B cell (primary cell): ENCODE measurements around the gene CALML6. TPM values are rescaled to one million over a fixed set of nuclear protein-coding genes. Genes with fewer than 3 reads are reported as not detected.
A peak's percentile ranks its signal among the peaks of the same experiment; 100 is the strongest.

Experiments used
- ATAC-seq: fragments of 200-7000 bp; cut with Tn5 transposase; one replicate; pipeline ENCODE4 v1.10.0; 2021; ENCODE audit warnings: low read depth, mild to moderate bottlenecking, moderate number of reproducible peaks, moderate library complexity
- CTCF ChIA-PET: fragments of 350-600 bp; sonication (Branson Sonifier 250); formaldehyde crosslinking; loops from one replicate; lab custom pipeline; 2021; ENCODE audit warnings: antibody characterized with exemption, inconsistent platforms; lab: Charles Lee
- POLR2A ChIA-PET: fragments of 350-600 bp; sonication (Branson Sonifier 250); formaldehyde crosslinking; loops from one replicate; lab custom pipeline; 2021; ENCODE audit warnings: antibody characterized with exemption; lab: Charles Lee
- DNase-seq: peaks from one replicate; pipeline ENCODE4 v3.0.0; 2013
- H2AFZ ChIP-seq: 2 replicates; pipeline ENCODE4 v1.6.1; 2012; ENCODE audit warnings: mild to moderate bottlenecking, low read depth, low read length; ENCODE audit not compliant: insufficient read depth, poor library complexity, severe bottlenecking
- H3K27ac ChIP-seq, 2 donors: 1 replicate in 1 of 2; 2 replicates in 1 of 2; pipeline ENCODE4 v1.5.1; 2012 to 2013; ENCODE audit warnings: low read length in 2 of 2, mild to moderate bottlenecking in 2 of 2, moderate library complexity in 1 of 2
- H3K27me3 ChIP-seq, 4 experiments: fragments of 200-600 bp in 1 of 4; sonication (generic) in 1 of 4; replicated peaks in 1 of 4; 1 replicate in 2 of 4; 2 replicates in 2 of 4; pipeline versions ENCODE4 v1.6.1 to v1.7.0; 2013 to 2016; ENCODE audit warnings: low read length in 3 of 4, mild to moderate bottlenecking in 2 of 4, mixed read lengths in 1 of 4, moderate library complexity in 1 of 4; ENCODE audit not compliant: insufficient read depth in 4 of 4, control insufficient read depth in 3 of 4; ENCODE audit errors: control extremely low read depth in 1 of 4
- H3K36me3 ChIP-seq, 2 experiments: replicated peaks in 1 of 2; 1 replicate in 1 of 2; 2 replicates in 1 of 2; pipeline versions ENCODE4 v1.6.1 to v1.7.1; 2013; ENCODE audit warnings: low read length in 1 of 2; ENCODE audit not compliant: insufficient read depth in 2 of 2, control insufficient read depth in 1 of 2; ENCODE audit errors: control extremely low read depth in 1 of 2, extremely low read depth in 1 of 2
- H3K4me1 ChIP-seq, 2 donors: fragments of 200-600 bp in 1 of 2; sonication (generic) in 1 of 2; 1 replicate in 1 of 2; 2 replicates in 1 of 2; pipeline versions ENCODE4 v1.5.1 to v1.6.1; 2013 to 2017; ENCODE audit warnings: low read length in 2 of 2; ENCODE audit not compliant: control insufficient read depth in 2 of 2, insufficient read depth in 2 of 2
- H3K4me2 ChIP-seq: replicated peaks from 2 replicates; pipeline ENCODE3; 2012; ENCODE audit warnings: mild to moderate bottlenecking, low read depth, low read length; ENCODE audit not compliant: poor library complexity, severe bottlenecking
- H3K4me3 ChIP-seq, 5 experiments: fragments of 200-600 bp in 1 of 5; sonication (generic) in 1 of 5; 1 replicate in 3 of 5; 2 replicates in 2 of 5; pipeline versions ENCODE4 v1.5.1 to v1.7.0; 2011 to 2016; ENCODE audit warnings: low read length in 4 of 5, mild to moderate bottlenecking in 4 of 5, low read depth in 2 of 5, control low read depth in 1 of 5, moderate library complexity in 1 of 5; ENCODE audit not compliant: insufficient read depth in 1 of 5; ENCODE audit errors: control extremely low read depth in 1 of 5, extremely low read depth in 1 of 5
- H3K79me2 ChIP-seq: fragments of 200-600 bp; sonication (generic); one replicate; pipeline ENCODE4 v1.6.0; 2016; ENCODE audit warnings: low read length; ENCODE audit not compliant: control insufficient read depth, insufficient read depth
- H3K9ac ChIP-seq: fragments of 200-600 bp; sonication (generic); 2 replicates; pipeline ENCODE4 v1.6.1; 2017; ENCODE audit warnings: mild to moderate bottlenecking, low read length, moderate library complexity
- H3K9me3 ChIP-seq, 3 donors: one replicate each; pipeline versions ENCODE4 v1.6.1 to v1.7.1; 2013; ENCODE audit warnings: low read length in 2 of 3; ENCODE audit not compliant: control insufficient read depth in 2 of 3, insufficient read depth in 1 of 3; ENCODE audit errors: control extremely low read depth in 1 of 3
- H4K20me1 ChIP-seq: 2 replicates; pipeline ENCODE4 v1.6.0; 2012; ENCODE audit warnings: mild to moderate bottlenecking, low read length; ENCODE audit not compliant: insufficient read depth, control insufficient read depth, poor library complexity, severe bottlenecking
- H3K27ac Mint-ChIP-seq: one replicate; pipeline ENCODE4 v1.8.0; 2021; ENCODE audit warnings: mixed read lengths
- H3K27me3 Mint-ChIP-seq: one replicate; pipeline ENCODE4 v1.8.0; 2021; ENCODE audit warnings: mixed read lengths
- H3K4me1 Mint-ChIP-seq: one replicate; pipeline ENCODE4 v1.8.0; 2021; ENCODE audit warnings: mixed read lengths
- H3K4me3 Mint-ChIP-seq: one replicate; pipeline ENCODE4 v1.8.0; 2021; ENCODE audit warnings: mixed read lengths
- H3K9me3 Mint-ChIP-seq: one replicate; pipeline ENCODE4 v1.8.0; 2022; ENCODE audit warnings: mixed read lengths; ENCODE audit not compliant: insufficient read depth
- EZH2 ChIP-seq: IDR thresholded peaks from 2 replicates; pipeline ENCODE4 v1.6.1; 2012; ENCODE audit warnings: borderline replicate concordance, low read depth, mild to moderate bottlenecking, moderate library complexity, low read length; ENCODE audit not compliant: insufficient read depth, poor library complexity, severe bottlenecking
- WGBS: methylation state at CpG from one replicate; pipeline ENCODE4 v1.1.5; 2013; ENCODE audit warnings: missing lambda C conversion rate; ENCODE audit not compliant: insufficient coverage; 5-methylcytosine and 5-hydroxymethylcytosine counted together
- intact Hi-C: fragments of 100-400 bp; cut with micrococcal nuclease; formaldehyde crosslinking; loops from one replicate; pipeline ENCODE4 v1.10.0; 2022
- polyA plus RNA-seq: library from polyadenylated mRNA; depleted of rRNA; stranded (reverse); fragments of >200 nt; gene quantifications from 2 replicates; pipeline ENCODE4 v1.2.3, GENCODE V29; 2012
- total RNA-seq, 2 donors: library from RNA; stranded (reverse); fragments of 120-200 nt in 1 of 2; gene quantifications; 1 replicate in 1 of 2; 2 replicates in 1 of 2; pipeline versions ENCODE4 v1.2.3 to v1.2.4, GENCODE V29; 2013 to 2022
- TF ChIP-seq, protein P1 (sequence below): fragments of 200-600 bp; IDR thresholded peaks from one replicate; pipeline ENCODE4 v1.8.0; 2022; ENCODE audit warnings: antibody characterized with exemption, mild to moderate bottlenecking

The CALML6 gene
- total and polyA plus RNA-seq, 2 donors (not counting 1 experiment from before 2014, with no cell fraction given): 0.64 to 2.0 TPM

DNA sequence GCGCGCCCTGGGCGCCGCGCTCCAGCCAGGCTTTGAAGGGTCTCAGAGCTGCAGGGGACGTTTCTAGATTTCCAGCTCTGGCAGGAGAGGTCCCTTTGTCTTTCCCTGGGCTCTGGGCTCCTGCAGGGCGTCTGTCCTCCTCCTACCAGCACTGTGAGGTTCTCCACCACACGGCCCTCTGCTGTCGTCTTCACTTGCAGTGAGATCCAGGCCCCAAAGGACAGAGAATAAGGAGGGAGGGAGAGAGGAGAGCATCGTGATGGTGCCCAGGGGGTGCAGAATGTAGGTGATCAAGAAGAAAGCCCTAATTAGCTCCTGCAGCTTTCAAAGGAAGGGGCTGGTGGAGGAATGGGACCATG is 20.0 kb upstream of the CALML6 start:
- POLR2A ChIA-PET: interaction anchor here (0.6 to 1.3 kb wide), 4 partner anchors 14 to 281 kb away, joined by 3 to 6 read pairs (median 4); no protein-coding TSS in a partner anchor
- no peaks in the 10 kb centered on the region for H3K36me3 ChIP-seq

More for the DNA sequence above, 20.0 kb upstream of the CALML6 start:
- Histone ChIP-seq H3K79me2 (peaks cover 9% of the 10 kb centered on the region), H3K4me3 (no peak overlapping the region), H3K4me1 (peaks cover 34 to 61% of the 10 kb centered on the region in 2 donors), H3K27me3 (no peaks in the 10 kb centered on the region), H3K9me3 (no peaks in the 10 kb centered on the region), H3K4me2 (peak overlapping the region; percentile 51), H3K27ac (no peak overlapping the region), H3K9ac (no peak overlapping the region), H2AFZ (no peak overlapping the region), H4K20me1 (peaks cover under 1% of the 10 kb centered on the region)
- no peaks in the 10 kb centered on the region for H3K27me3 Mint-ChIP-seq
- no peak for TF ChIP-seq EZH2
- TF ChIP-seq, protein P1, sequence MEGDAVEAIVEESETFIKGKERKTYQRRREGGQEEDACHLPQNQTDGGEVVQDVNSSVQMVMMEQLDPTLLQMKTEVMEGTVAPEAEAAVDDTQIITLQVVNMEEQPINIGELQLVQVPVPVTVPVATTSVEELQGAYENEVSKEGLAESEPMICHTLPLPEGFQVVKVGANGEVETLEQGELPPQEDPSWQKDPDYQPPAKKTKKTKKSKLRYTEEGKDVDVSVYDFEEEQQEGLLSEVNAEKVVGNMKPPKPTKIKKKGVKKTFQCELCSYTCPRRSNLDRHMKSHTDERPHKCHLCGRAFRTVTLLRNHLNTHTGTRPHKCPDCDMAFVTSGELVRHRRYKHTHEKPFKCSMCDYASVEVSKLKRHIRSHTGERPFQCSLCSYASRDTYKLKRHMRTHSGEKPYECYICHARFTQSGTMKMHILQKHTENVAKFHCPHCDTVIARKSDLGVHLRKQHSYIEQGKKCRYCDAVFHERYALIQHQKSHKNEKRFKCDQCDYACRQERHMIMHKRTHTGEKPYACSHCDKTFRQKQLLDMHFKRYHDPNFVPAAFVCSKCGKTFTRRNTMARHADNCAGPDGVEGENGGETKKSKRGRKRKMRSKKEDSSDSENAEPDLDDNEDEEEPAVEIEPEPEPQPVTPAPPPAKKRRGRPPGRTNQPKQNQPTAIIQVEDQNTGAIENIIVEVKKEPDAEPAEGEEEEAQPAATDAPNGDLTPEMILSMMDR: no peak
- WGBS: 74% methylated on average over 7 of the region's 10 CpGs
- H3K27ac Mint-ChIP-seq: peak overlapping the region; percentile 59
- CTCF ChIA-PET: interaction anchor here (7.1 kb wide), 1 partner anchor 12 kb away, joined by 67 read pairs; no protein-coding TSS in a partner anchor
- peak overlapping the region; percentile 41 for H3K4me3 Mint-ChIP-seq
- intact Hi-C loops: no loop called here
- DNase-seq: no peak
- H3K9me3 Mint-ChIP-seq: no peaks in the 10 kb centered on the region
- no peak for ATAC-seq
- peaks cover 44% of the 10 kb centered on the region for H3K4me1 Mint-ChIP-seq
